ENCODE data around the gene SCOC.

DNA sequence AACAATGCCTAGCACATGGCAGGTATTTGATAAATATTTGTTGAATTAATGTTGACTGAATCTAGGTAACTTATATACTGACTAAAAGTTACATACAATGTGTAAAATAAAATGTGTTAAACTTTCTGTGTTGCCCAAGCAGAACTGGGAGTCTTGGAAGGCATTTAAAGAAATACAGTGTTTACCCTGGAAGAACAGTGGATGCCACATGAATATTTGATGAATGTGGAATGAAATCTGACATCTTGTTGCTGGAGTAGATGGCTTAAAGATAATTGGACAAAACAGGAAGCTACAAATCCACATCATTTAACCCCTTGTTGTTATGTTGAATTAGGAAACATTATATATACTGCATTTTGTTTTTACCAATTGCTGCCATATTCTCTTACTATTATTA lies 39.9 kb upstream of the SCOC start:
- TF ChIP-seq, protein P1, sequence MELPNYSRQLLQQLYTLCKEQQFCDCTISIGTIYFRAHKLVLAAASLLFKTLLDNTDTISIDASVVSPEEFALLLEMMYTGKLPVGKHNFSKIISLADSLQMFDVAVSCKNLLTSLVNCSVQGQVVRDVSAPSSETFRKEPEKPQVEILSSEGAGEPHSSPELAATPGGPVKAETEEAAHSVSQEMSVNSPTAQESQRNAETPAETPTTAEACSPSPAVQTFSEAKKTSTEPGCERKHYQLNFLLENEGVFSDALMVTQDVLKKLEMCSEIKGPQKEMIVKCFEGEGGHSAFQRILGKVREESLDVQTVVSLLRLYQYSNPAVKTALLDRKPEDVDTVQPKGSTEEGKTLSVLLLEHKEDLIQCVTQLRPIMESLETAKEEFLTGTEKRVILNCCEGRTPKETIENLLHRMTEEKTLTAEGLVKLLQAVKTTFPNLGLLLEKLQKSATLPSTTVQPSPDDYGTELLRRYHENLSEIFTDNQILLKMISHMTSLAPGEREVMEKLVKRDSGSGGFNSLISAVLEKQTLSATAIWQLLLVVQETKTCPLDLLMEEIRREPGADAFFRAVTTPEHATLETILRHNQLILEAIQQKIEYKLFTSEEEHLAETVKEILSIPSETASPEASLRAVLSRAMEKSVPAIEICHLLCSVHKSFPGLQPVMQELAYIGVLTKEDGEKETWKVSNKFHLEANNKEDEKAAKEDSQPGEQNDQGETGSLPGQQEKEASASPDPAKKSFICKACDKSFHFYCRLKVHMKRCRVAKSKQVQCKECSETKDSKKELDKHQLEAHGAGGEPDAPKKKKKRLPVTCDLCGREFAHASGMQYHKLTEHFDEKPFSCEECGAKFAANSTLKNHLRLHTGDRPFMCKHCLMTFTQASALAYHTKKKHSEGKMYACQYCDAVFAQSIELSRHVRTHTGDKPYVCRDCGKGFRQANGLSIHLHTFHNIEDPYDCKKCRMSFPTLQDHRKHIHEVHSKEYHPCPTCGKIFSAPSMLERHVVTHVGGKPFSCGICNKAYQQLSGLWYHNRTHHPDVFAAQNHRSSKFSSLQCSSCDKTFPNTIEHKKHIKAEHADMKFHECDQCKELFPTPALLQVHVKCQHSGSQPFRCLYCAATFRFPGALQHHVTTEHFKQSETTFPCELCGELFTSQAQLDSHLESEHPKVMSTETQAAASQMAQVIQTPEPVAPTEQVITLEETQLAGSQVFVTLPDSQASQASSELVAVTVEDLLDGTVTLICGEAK (IDR thresholded peaks at IDR 0.05; ENCODE audit: borderline replicate concordance), result no peak
- TF ChIP-seq TBL1XR1 (IDR thresholded peaks at IDR 0.05; ENCODE audit: low read depth, low read length) (no peak), POLR2A (IDR thresholded peaks at IDR 0.05; ENCODE audit: low read depth, low read length) (no peak), EP300 (IDR thresholded peaks at IDR 0.05; ENCODE audit: borderline replicate concordance in 1 of 2, control insufficient read depth in 1 of 2, low read depth in 2 of 2, low read length in 2 of 2) (no peak), RBBP5 (conservative IDR thresholded peaks at IDR 0.05) (no peak)
- TF ChIP-seq, protein P2, sequence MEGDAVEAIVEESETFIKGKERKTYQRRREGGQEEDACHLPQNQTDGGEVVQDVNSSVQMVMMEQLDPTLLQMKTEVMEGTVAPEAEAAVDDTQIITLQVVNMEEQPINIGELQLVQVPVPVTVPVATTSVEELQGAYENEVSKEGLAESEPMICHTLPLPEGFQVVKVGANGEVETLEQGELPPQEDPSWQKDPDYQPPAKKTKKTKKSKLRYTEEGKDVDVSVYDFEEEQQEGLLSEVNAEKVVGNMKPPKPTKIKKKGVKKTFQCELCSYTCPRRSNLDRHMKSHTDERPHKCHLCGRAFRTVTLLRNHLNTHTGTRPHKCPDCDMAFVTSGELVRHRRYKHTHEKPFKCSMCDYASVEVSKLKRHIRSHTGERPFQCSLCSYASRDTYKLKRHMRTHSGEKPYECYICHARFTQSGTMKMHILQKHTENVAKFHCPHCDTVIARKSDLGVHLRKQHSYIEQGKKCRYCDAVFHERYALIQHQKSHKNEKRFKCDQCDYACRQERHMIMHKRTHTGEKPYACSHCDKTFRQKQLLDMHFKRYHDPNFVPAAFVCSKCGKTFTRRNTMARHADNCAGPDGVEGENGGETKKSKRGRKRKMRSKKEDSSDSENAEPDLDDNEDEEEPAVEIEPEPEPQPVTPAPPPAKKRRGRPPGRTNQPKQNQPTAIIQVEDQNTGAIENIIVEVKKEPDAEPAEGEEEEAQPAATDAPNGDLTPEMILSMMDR (IDR thresholded peaks at IDR 0.05 in 2 of 3, conservative IDR thresholded peaks at IDR 0.05 in 1 of 3; ENCODE audit: control insufficient read depth in 2 of 3, extremely low read depth in 1 of 3, insufficient read depth in 1 of 3, low read depth in 3 of 3, low read length in 3 of 3), result no peak

Measured in GM12878 (cell line).